H1 (cell line): ENCODE data around the gene CFAP74. TPM values are rescaled to one million over a fixed set of nuclear protein-coding genes. Genes with fewer than 3 reads are reported as not detected.

Experiments used
- CREB1 ChIP-seq: IDR thresholded peaks from 2 replicates; pipeline ENCODE4 v1.6.1; 2012; ENCODE audit warnings: inconsistent platforms
- EP300 ChIP-seq, 2 experiments: IDR thresholded peaks; 1 replicate in 1 of 2; 2 replicates in 1 of 2; pipeline ENCODE4 v1.6.1; 2011 to 2012; ENCODE audit warnings: low read depth in 2 of 2, low read length in 2 of 2, mild to moderate bottlenecking in 2 of 2, borderline replicate concordance in 1 of 2, inconsistent platforms in 1 of 2, moderate library complexity in 1 of 2
- NRF1 ChIP-seq: IDR thresholded peaks from 2 replicates; pipeline ENCODE4 v1.6.1; 2011; ENCODE audit warnings: mild to moderate bottlenecking, low read depth, low read length, improper control_type of control experiment
- RAD21 ChIP-seq, 2 experiments: IDR thresholded peaks in 1 of 2; conservative IDR thresholded peaks in 1 of 2; 2 replicates each; pipeline ENCODE4 v1.6.1; 2011; ENCODE audit warnings: low read depth in 2 of 2, low read length in 2 of 2, improper control_type of control experiment in 1 of 2, inconsistent platforms in 1 of 2, mild to moderate bottlenecking in 1 of 2, moderate library complexity in 1 of 2
- SIRT6 ChIP-seq: IDR thresholded peaks from one replicate; pipeline ENCODE4 v1.7.1; 2012; ENCODE audit warnings: low read length, inconsistent platforms
- SP1 ChIP-seq: IDR thresholded peaks from 2 replicates; pipeline ENCODE4 v1.6.1; 2011; ENCODE audit warnings: low read depth, low read length
- TEAD4 ChIP-seq: IDR thresholded peaks from 2 replicates; pipeline ENCODE4 v1.6.1; 2012; ENCODE audit warnings: low read depth, low read length, inconsistent platforms, mixed read lengths
- polyA plus RNA-seq, 7 experiments: library from polyadenylated mRNA; depleted of rRNA in 3 of 7; stranded (reverse) in 5 of 7; unstranded in 2 of 7; fragments of >200 nt in 5 of 7; fragments of 200-250 nt in 2 of 7; gene quantifications; 1 replicate in 5 of 7; 2 replicates in 1 of 7; 4 replicates in 1 of 7; pipeline versions ENCODE4 v1.2.1 to v1.2.3, GENCODE V29; 2011 to 2013; ENCODE audit warnings: missing spikeins in 2 of 7, mixed read lengths in 2 of 7
- total RNA-seq: library from RNA; stranded (reverse); fragmentation: NEBNext Ultra II Directional; extraction: Animal tissue kit (Norgen Biotek cat#: 25700); gene quantifications from 2 replicates; pipeline ENCODE4 v1.2.1, GENCODE V29; 2021

Gene CFAP74
- total and polyA plus RNA-seq, 2 of the 8 experiments (the other 6 are each of a cell fraction or from before 2014, with no cell fraction given), result 0.09 to 0.20 TPM

GRCh38 chr1:1883092-1883873 is 120.3 kb downstream of the CFAP74 start (continued):
- TF ChIP-seq NRF1, result no peak
- TF ChIP-seq RAD21 (IDR thresholded peaks at IDR 0.05 in 1 of 2, conservative IDR thresholded peaks at IDR 0.05 in 1 of 2; ENCODE audit: low read depth in 2 of 2, low read length in 2 of 2), result no peak
- TF ChIP-seq SIRT6, result no peak
- TF ChIP-seq SP1, result no peak
- TF ChIP-seq CREB1, result no peak
- no peak for TF ChIP-seq TEAD4
- TF ChIP-seq EP300 (IDR thresholded peaks at IDR 0.05; ENCODE audit: borderline replicate concordance in 1 of 2, low read depth in 2 of 2, low read length in 2 of 2), result no peak
- TF ChIP-seq, all 59 proteins: peak for 0
